GM10266 (cell line): ENCODE results near the gene CYGB.
"Not testable (repeated sequence)": the region's sequence is repeated elsewhere in the genome, so short reads cannot be mapped to it uniquely, and the experiment has no call there.

Source experiments
- DNase-seq: peaks from one replicate; pipeline ENCODE4 v3.0.0; 2012; ENCODE audit errors: extremely low spot score
- TF ChIP-seq, protein P1 (sequence below): IDR thresholded peaks from 2 replicates; pipeline ENCODE4 v1.5.1; 2012; ENCODE audit warnings: mild to moderate bottlenecking, low read depth; ENCODE audit not compliant: control insufficient read depth, insufficient read depth; ENCODE audit errors: missing control alignments

CYGB gene

DNA sequence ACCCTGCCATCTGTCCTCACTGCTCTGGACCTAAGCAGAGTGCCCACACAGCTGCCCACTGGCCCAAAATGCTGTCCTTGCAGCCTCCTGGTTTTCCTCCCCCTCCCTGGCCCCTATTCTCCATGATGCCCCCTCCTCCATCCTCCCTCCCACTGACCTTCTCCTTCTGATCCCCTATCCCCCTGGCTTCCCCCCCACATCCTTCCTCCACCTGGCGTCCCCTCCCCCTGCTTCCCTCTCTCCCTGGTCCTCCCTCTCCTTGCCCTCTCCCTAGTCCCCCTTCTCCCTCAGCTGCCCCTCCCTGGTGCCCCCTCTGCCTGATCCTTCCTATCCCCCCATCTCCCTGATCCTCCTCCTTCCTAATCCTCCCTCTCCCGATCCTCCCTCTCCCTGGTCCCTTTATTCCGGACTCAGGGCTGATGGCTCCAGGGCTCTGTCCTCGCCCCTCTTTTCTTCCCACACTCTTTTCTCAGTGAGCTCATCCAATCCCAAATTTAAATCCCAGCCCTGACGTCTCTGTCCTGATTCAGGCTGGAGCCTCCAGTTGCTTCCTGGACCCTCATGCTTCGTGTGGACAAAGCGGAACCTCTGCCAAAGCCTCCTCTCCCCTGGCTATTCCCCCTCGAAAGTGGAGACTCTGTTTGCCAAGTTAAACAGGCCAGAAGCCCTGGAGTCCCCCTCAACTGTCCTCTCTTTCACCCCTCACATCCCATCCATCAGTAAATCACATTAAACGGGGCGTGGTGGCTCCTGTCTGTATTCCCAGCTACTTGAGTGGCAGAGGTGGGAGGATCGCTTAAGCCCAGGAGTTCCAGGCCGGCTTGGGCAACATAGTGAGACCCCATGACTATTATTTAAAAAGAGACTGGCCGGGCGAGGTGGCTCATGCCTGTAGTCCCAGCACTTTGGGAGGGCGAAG is 18.2 kb downstream of the CYGB start:
- no peak for DNase-seq
- TF ChIP-seq, protein P1, sequence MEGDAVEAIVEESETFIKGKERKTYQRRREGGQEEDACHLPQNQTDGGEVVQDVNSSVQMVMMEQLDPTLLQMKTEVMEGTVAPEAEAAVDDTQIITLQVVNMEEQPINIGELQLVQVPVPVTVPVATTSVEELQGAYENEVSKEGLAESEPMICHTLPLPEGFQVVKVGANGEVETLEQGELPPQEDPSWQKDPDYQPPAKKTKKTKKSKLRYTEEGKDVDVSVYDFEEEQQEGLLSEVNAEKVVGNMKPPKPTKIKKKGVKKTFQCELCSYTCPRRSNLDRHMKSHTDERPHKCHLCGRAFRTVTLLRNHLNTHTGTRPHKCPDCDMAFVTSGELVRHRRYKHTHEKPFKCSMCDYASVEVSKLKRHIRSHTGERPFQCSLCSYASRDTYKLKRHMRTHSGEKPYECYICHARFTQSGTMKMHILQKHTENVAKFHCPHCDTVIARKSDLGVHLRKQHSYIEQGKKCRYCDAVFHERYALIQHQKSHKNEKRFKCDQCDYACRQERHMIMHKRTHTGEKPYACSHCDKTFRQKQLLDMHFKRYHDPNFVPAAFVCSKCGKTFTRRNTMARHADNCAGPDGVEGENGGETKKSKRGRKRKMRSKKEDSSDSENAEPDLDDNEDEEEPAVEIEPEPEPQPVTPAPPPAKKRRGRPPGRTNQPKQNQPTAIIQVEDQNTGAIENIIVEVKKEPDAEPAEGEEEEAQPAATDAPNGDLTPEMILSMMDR: no peak

DNA sequence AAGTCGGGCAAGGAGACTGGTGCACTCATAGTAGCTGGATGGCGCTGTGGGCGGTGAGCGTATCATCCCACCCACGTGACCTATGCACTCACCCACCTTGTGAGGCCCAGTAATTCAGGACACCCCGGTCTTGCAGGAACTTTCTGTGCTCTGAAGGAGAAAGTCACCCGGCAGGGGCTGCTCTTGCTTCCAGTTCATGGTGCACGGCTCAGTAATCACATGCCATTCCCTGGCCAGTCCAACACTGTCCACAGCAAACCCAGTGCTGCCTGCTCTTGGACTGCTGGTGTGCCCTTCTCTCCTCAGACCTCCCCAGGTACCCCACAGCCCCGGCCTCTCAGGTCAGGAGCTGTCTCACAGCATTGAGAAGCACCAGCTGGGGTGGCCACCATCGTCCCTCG is 19.9 kb downstream of the CYGB start:
- TF ChIP-seq, protein P1: no peak
- no peak for DNase-seq

DNA sequence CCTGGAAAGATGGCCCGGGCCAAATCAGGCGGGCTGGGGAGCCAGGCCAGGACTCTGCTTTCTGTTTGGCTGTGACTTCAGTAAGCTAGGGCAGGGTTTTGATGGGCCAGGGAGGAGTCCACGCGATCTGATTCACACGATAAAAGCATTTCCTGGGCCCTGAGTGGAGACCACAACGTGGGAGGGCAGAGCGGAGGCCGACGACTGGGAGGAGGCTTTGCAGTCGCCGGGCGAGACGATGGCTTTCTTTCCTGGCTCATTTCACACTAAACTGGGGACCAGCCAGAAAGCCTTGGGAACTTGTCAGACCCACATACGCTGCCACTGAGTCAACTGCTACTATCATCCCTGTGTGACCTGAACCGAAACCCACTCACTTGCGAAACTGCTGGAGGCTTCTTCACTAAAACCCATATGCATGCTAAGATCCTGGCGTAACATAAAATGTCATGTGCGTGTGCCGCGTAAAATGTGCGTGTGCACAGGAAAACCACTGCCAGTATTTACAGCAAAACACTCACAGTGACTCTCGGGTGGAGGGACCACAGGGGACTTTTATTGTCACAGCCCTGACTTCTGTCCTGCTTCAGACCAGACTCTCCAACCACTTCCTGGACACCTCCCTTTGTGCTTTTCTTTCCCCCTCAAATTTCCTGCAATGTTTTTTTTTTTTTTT is 22.1 kb downstream of the CYGB start:
- TF ChIP-seq, protein P1: no peak
- DNase-seq: peak; percentile 66

DNA sequence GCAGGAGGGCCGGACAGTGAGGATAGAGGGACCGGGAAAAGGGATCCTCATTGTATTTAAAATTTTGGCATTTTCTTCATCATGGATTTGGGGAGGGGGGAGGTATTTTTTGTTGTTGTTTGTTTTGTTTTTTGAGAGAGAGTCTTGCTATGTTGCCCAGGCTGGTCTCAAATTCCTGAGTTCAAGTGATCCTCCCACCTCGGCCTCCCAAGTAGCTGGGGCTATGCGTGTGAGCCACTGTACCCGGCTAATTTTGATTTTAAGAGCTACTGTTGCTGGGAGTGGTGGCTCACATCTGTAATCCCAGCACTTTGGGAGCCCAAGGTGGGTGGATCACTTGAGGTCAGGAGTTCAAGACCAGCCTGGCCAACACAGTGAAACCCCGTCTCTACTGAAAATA is 23.2 kb downstream of the CYGB start:
- not testable (repeated sequence) for DNase-seq

DNA sequence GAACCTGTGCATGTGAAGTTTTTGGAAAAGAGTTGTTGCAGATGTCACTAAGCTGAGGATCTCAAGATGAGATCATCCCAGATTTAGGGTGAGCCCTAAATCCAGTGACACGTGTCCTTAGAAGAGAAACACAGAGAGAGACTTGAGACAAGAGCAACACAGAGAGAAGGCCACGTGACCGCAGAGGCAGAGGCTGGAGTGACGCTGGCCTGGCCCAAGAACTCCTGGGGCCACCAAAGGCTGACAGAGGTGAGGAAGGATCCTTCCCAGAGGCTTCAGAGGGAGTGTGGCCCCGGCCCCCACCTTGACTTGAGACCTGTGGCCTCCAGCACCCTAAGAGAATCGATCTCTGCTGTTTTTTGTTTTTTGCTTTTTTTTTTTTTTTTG is 24.2 kb downstream of the CYGB start:
- no peak for DNase-seq

DNA sequence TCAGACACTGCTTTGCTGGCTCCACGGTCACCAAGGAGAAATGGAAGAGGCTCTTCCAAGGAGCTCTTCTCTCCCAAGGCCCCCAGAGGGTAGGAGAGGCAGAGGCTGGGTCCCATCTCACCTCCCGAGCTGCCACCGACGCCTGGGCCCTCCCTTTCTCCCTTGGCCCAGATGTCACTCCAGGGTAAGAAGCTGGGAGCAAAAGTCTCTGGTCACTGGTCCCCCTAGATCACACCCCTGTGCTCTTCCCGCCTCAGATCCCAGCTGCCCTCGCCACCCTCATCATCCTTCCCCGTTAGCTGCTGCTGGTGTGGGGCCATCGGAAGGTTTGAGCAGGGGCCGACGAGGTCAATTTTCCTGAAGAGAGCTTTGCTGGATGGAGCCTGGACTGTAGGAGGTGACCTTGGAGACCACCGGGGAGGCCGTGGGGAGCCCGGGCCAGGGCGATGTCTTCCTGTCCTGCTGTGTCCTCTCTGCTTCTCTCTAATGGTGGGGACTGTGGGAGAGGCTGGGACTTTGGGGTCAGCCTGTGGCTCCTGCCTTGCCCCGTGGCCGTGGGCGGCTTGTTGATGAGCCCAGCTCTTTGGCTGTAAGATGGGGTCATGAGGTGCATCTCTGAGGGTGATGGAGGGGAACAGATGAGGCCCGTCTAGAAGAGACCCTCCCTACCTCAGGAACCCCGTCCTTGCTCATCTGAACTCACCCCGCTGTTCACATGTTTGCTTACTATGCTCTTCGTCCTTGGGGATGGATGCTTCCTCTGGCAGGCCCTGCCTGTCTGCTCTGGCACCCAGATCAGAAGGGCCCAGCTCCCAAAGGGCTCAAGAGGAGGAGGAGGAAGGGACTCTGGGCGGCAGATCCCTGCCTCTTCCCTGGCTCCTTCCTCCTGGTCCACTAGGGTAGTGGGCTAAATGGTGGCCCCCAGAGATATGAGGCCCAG is 24.9 kb downstream of the CYGB start:
- TF ChIP-seq, protein P1: no peak
- no peak for DNase-seq

More for the DNA sequence above, 24.2 kb downstream of the CYGB start:
- TF ChIP-seq, protein P1: no peak

- DNase-seq: no peak
- TF ChIP-seq, protein P1: no peak
These were observed 25.7 kb downstream of the CYGB start for GRCh38 chr17:76511668-76512365.
